Endothelial cell of umbilical vein (primary cell): ENCODE measurements around the gene MTRR. TPM values are rescaled to one million over a fixed set of nuclear protein-coding genes. Genes with fewer than 3 reads are reported as not detected.

Experiments
- BruUV-seq: library from RNA; stranded (reverse); fragments of 400-500 nt; replicated peaks from 2 replicates; lab custom pipeline; 2021; lab: Mats Ljungman, UMichigan
- CTCF ChIA-PET: fragments of 300-600, 350-600 bp; sonication (Branson Sonifier 250); formaldehyde crosslinking; loops from one replicate; lab custom pipeline; 2021; ENCODE audit warnings: antibody characterized with exemption, inconsistent platforms; lab: Charles Lee
- POLR2A ChIA-PET: fragments of 300-600, 350-600 bp; sonication (Branson Sonifier 250); formaldehyde crosslinking; loops from one replicate; lab custom pipeline; 2021; ENCODE audit warnings: antibody characterized with exemption, inconsistent platforms; lab: Charles Lee
- DNase-seq: peaks from one replicate; pipeline ENCODE4 v3.0.0-alpha.2; 2011; ENCODE audit warnings: low read depth, low spot score
- FAIRE-seq: peaks from 2 replicates; lab custom pipeline; 2011; peaks lifted over from hg19 to GRCh38; lab: Jason Lieb, UNC
- H2AFZ ChIP-seq: 2 replicates; pipeline ENCODE4 v1.6.0; 2012; ENCODE audit warnings: low read depth, low read length, control low read depth, inconsistent platforms
- H3K27ac ChIP-seq: 2 replicates; pipeline ENCODE4 v1.5.1; 2011; ENCODE audit warnings: low read depth, mild to moderate bottlenecking, control low read depth, low read length, moderate library complexity; ENCODE audit not compliant: insufficient read depth
- H3K27me3 ChIP-seq, 2 experiments: 2 replicates each; pipeline versions ENCODE4 v1.6.0 to v1.6.1; 2011; ENCODE audit warnings: low read length in 2 of 2, mixed read lengths in 1 of 2; ENCODE audit not compliant: control insufficient read depth in 2 of 2, insufficient read depth in 2 of 2
- H3K36me3 ChIP-seq, 2 experiments: 2 replicates in 1 of 2; 3 replicates in 1 of 2; pipeline ENCODE4 v1.5.1; 2011; ENCODE audit warnings: low read length in 2 of 2, mild to moderate bottlenecking in 1 of 2, moderate library complexity in 1 of 2; ENCODE audit not compliant: control insufficient read depth in 2 of 2, insufficient read depth in 2 of 2; ENCODE audit errors: extremely low read depth in 1 of 2
- H3K4me1 ChIP-seq: 3 replicates; pipeline ENCODE4 v1.5.1; 2011; ENCODE audit warnings: mild to moderate bottlenecking, low read length; ENCODE audit not compliant: control insufficient read depth, insufficient read depth; ENCODE audit errors: extremely low read depth
- H3K4me2 ChIP-seq: 2 replicates; pipeline ENCODE4 v1.6.1; 2011; ENCODE audit warnings: low read length, control low read depth, mixed read lengths; ENCODE audit not compliant: insufficient read depth
- H3K4me3 ChIP-seq, 3 experiments: fragments of 200-600 bp in 1 of 3; sonication (generic), shearing (Covaris generic) in 1 of 3; replicated peaks in 1 of 3; 2 replicates each; pipeline ENCODE4 v1.5.1; 2011 to 2016; ENCODE audit warnings: control low read depth in 3 of 3, low read length in 3 of 3, mild to moderate bottlenecking in 2 of 3, inconsistent platforms in 1 of 3, low read depth in 1 of 3, moderate library complexity in 1 of 3; ENCODE audit not compliant: insufficient read depth in 1 of 3
- H3K79me2 ChIP-seq: 2 replicates; pipeline ENCODE4 v1.6.0; 2012; ENCODE audit warnings: low read length, inconsistent platforms; ENCODE audit not compliant: control insufficient read depth, insufficient read depth
- H3K9ac ChIP-seq: replicated peaks from 2 replicates; pipeline ENCODE3; 2011; ENCODE audit warnings: low read length, control low read depth; ENCODE audit not compliant: insufficient read depth; ENCODE audit errors: extremely low read depth
- H3K9me1 ChIP-seq: replicated peaks from 3 replicates; pipeline ENCODE4 v1.6.0; 2011; ENCODE audit warnings: mild to moderate bottlenecking, low read length; ENCODE audit not compliant: control insufficient read depth, insufficient read depth; ENCODE audit errors: extremely low read depth
- H3K9me3 ChIP-seq: replicated peaks from 2 replicates; pipeline ENCODE4 v1.5.1; 2012; ENCODE audit warnings: low read length, inconsistent platforms; ENCODE audit not compliant: control insufficient read depth, insufficient read depth
- H4K20me1 ChIP-seq: replicated peaks from 2 replicates; pipeline ENCODE3; 2011; ENCODE audit warnings: mild to moderate bottlenecking, low read length; ENCODE audit not compliant: control insufficient read depth, insufficient read depth; ENCODE audit errors: extremely low read depth
- CTCF ChIP-seq, 2 donors: IDR thresholded peaks; 1 replicate in 1 of 2; 2 replicates in 1 of 2; pipeline ENCODE4 v1.5.1; 2011; ENCODE audit warnings: low read length in 2 of 2, mild to moderate bottlenecking in 2 of 2, moderate library complexity in 2 of 2, control low read depth in 1 of 2, inconsistent platforms in 1 of 2, low read depth in 1 of 2; ENCODE audit not compliant: insufficient read depth in 1 of 2; ENCODE audit errors: extremely low read depth in 1 of 2
- EZH2 ChIP-seq: IDR thresholded peaks from 2 replicates; pipeline ENCODE4 v1.6.1; 2012; ENCODE audit warnings: borderline replicate concordance, low read depth, mild to moderate bottlenecking, moderate library complexity, low read length, inconsistent platforms; ENCODE audit not compliant: severe bottlenecking
- FOS ChIP-seq: IDR thresholded peaks from 2 replicates; pipeline ENCODE4 v1.6.1; 2011; ENCODE audit warnings: mild to moderate bottlenecking, low read length, moderate library complexity, borderline replicate concordance; ENCODE audit not compliant: insufficient read depth
- GATA2 ChIP-seq: IDR thresholded peaks from 2 replicates; pipeline ENCODE4 v1.7.0; 2011; ENCODE audit warnings: low read depth, mild to moderate bottlenecking, moderate library complexity, mixed read lengths, low read length; ENCODE audit not compliant: insufficient read length, insufficient read depth
- JUN ChIP-seq: IDR thresholded peaks from 2 replicates; pipeline ENCODE4 v1.6.1; 2011; ENCODE audit warnings: borderline replicate concordance, low read depth; ENCODE audit not compliant: insufficient read length, insufficient read depth
- MAX ChIP-seq: IDR thresholded peaks from 2 replicates; pipeline ENCODE4 v1.6.1; 2011; ENCODE audit not compliant: insufficient read depth, insufficient read length
- MYC ChIP-seq: IDR thresholded peaks from one replicate; pipeline ENCODE4 v1.6.1; 2011; ENCODE audit warnings: mild to moderate bottlenecking, low read depth, low read length
- POLR2A ChIP-seq: IDR thresholded peaks from 2 replicates; pipeline ENCODE4 v1.6.1; 2012; ENCODE audit warnings: low read depth, mild to moderate bottlenecking, control low read depth, low read length
- POLR2AphosphoS5 ChIP-seq: IDR thresholded peaks from 2 replicates; pipeline ENCODE4 v1.6.1; 2012; ENCODE audit warnings: low read depth, mild to moderate bottlenecking, control low read depth, low read length, moderate library complexity; ENCODE audit not compliant: insufficient read depth
- dilution Hi-C: fragments of 300-500 bp; cut with MboI; formaldehyde crosslinking; loops from one replicate; pipeline ENCODE4 v1.15.0; 2019; ENCODE audit warnings: low sequenced_read_pairs; ENCODE audit not compliant: extremely low pct_ligation_motif_present
- intact Hi-C: fragments of 100-400 bp; cut with micrococcal nuclease; formaldehyde crosslinking; loops from one replicate; pipeline ENCODE4 v1.10.0; 2022
- polyA plus RNA-seq, 4 experiments: library from polyadenylated mRNA; depleted of rRNA in 3 of 4; stranded (reverse) in 3 of 4; unstranded in 1 of 4; fragments of >200 nt; gene quantifications; 2 replicates each; pipeline versions ENCODE4 v1.2.1 to v1.2.3, GENCODE V29; 2011 to 2012; ENCODE audit warnings: missing spikeins in 1 of 4
- total RNA-seq: library from RNA; stranded (reverse); gene quantifications from 2 replicates; pipeline ENCODE4 v1.2.3, GENCODE V29; 2021

The MTRR gene
- total and polyA plus RNA-seq, 2 donors (not counting 3 experiments of a cell fraction or from before 2014, with no cell fraction given) = 24.3 to 37.1 TPM

- TF ChIP-seq MAX (no peak), MYC (no peak), JUN (no peak), EZH2 (no peak), POLR2A (no peak), POLR2AphosphoS5 (no peak), CTCF (IDR thresholded peaks at IDR 0.05; ENCODE audit: extremely low read depth in 1 of 2, insufficient read depth in 1 of 2, low read depth in 1 of 2, low read length in 2 of 2) (no peak), FOS (no peak), GATA2 (no peak)
Observed at GRCh38 chr5:7824995-7825394, 44.0 kb upstream of the MTRR start.

More at GRCh38 chr5:7824995-7825394, 44.0 kb upstream of the MTRR start:
- no peaks in the 10 kb centered on the region for H3K79me2 ChIP-seq
- no peak overlapping the region for H3K27ac ChIP-seq
- H3K9me1 ChIP-seq = no peaks in the 10 kb centered on the region
- no peak overlapping the region for H2AFZ ChIP-seq
- ChIA-PET POLR2A (no interaction called here), CTCF (no interaction called here)
- no peak overlapping the region for H3K9ac ChIP-seq
- no peaks in the 10 kb centered on the region for H3K4me1 ChIP-seq
- H3K36me3 ChIP-seq = no peaks in the 10 kb centered on the region
- no TSS peak for BruUV-seq
- intact Hi-C loops (no loop called here), dilution Hi-C loops (no loop called here)
- no peak overlapping the region for H3K4me2 ChIP-seq
- H3K4me3 ChIP-seq = no peak overlapping the region
- DNase-seq (no peak), FAIRE-seq (no peak)
- no peaks in the 10 kb centered on the region for H4K20me1 ChIP-seq
- no peaks in the 10 kb centered on the region for H3K27me3 ChIP-seq
- no peaks in the 10 kb centered on the region for H3K9me3 ChIP-seq
